Nucleus accumbens (tissue), 56 donors: ENCODE results near the gene LINC00305.

Experiments
- DNase-seq, 56 donors: peaks; one replicate each; lab custom pipeline; 2025; lab: John Stamatoyannopoulos, UW

LINC00305 gene

DNA sequence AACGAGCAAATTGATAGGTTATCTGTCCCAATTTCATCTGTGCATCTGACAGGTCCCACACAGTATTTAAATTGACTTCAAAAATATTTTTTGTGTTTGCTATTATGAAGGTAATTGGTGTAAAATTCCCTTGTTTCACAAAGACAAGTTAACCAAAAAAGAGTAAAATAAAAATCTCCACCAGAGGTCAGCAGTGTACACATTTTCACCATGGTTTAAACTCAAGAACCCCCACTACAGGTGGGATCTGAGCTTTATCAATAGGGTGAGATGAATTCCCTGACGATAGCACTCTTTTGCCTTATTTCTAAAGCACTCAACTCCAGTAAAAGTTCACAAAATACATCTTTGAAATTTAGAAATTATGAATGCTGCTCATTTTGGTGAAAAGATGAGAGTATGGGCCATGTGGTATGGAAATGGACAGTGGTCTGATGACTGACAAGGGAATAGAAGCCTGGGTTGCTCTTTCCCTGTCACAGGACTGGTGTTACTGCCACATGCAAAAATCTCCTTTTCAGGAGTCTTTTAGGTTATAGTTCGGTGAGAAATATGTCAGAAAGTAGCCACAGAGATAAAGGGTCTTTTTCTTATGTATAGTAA lies 111.0 kb downstream of the LINC00305 start:
- no peak for DNase-seq

DNA sequence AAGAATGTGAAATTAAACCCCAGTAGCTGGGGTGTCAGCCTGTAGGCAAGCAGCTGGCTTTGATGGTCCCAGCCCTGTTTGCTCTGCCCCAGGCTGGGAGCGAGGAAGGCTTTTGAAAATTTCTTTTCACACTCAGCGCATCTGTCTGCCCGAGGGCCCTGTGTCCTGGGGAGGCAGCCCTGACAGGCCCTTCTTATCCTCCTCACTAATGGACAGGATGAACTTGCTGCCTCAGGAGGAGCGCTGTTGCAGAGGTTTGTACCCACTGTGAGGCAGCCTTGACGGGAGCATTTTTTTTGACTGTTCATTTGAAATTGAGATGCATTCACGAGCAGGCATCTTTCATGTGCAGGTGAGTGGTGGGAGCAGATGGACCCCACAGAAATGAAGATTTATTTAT lies 116.6 kb downstream of the LINC00305 start:
- DNase-seq, result no peak

DNA sequence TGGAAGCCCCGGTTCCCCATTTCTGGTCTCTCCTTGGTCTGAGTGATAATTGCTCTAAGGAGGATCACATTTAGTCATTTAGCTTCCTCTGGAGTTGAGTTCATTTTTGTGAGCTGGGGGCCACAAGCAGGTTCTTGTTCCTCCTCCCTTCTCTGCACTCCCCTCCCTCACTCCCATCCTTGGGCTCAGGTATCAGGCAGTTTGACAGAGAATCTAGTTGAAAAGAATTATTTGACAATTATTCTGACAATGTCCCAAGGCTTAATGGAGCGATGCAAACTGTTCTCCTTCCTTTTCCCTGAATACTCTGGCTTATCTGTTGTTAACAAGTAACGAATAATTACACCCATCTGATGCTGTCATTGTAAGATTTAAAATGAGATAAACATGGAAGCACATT lies 117.5 kb downstream of the LINC00305 start:
- no peak for DNase-seq
